Right atrium auricular region (tissue), 2 donors: ENCODE results near the gene ANP32B. TPM values are rescaled to one million over a fixed set of nuclear protein-coding genes. Genes with fewer than 3 reads are reported as not detected.
"Not testable (repeated sequence)": the region's sequence is repeated elsewhere in the genome, so short reads cannot be mapped to it uniquely, and the experiment has no call there.

Source experiments
- DNase-seq: peaks from one replicate; pipeline ENCODE4 v3.0.0-alpha.2; 2019; ENCODE audit warnings: low spot score
- H3K27ac ChIP-seq, 2 donors: fragments of 200-600 bp; sonication (generic); 1 replicate in 1 of 2; 2 replicates in 1 of 2; pipeline ENCODE4 v1.5.1; 2016 to 2019
- H3K27me3 ChIP-seq, 2 donors: fragments of 200-600 bp; sonication (generic); one replicate each; pipeline versions ENCODE4 v1.5.1 to v1.6.0; 2017 to 2019
- H3K36me3 ChIP-seq: fragments of 200-600 bp; sonication (generic); one replicate; pipeline ENCODE4 v1.5.1; 2016
- H3K4me1 ChIP-seq, 2 donors: fragments of 200-600 bp; sonication (generic); one replicate each; pipeline versions ENCODE4 v1.5.1 to v1.6.0; 2017 to 2019
- H3K4me3 ChIP-seq, 2 donors: fragments of 200-600 bp; sonication (generic); 1 replicate in 1 of 2; 2 replicates in 1 of 2; pipeline ENCODE4 v1.5.1; 2017 to 2019; ENCODE audit warnings: mild to moderate bottlenecking in 1 of 2, moderate library complexity in 1 of 2
- H3K9me3 ChIP-seq, 2 donors: fragments of 200-600 bp; sonication (generic); one replicate each; pipeline ENCODE4 v1.5.1; 2019
- CTCF ChIP-seq, 2 donors: fragments of 200-600 bp; sonication (generic); IDR thresholded peaks; one replicate each; pipeline ENCODE4 v1.5.1; 2019; ENCODE audit warnings: antibody characterized with exemption in 2 of 2
- total RNA-seq, 2 donors: library from RNA; depleted of rRNA; stranded (reverse); fragments of >200 nt; gene quantifications; one replicate each; pipeline ENCODE4 v1.1.0, GENCODE V29; 2016

The ANP32B gene
- total RNA-seq, 2 donors from 2014 or later = 19.5 to 26.8 TPM

DNA sequence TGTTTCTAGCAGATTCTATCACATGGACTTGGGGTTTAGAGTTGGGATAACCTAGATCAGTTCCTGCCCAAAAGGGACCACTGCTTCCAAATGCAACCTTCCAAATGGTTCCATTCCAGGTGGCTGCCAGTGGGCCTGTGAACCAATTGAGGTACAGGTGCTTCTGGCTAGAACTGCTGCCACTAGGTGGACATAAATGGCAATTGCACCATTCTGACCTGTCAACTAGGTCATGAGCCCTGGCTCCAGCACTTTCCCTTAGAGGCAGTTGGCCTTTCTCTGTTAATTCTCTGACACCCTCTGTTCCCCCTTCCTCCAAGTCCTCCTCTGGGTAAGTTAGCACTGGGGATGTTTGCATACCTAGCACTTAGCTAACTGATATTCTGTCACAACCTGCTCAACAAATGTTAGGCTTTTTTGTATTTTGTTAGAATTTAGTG lies 28.6 kb upstream of the ANP32B start:
- Histone ChIP-seq H3K9me3 (no peaks in the 10 kb centered on the region), H3K4me1 (no peaks in the 10 kb centered on the region), H3K27ac (no peak overlapping the region), H3K4me3 (no peak overlapping the region), H3K27me3 (no peaks in the 10 kb centered on the region), H3K36me3 (no peaks in the 10 kb centered on the region)
- DNase-seq = no peak
- peak in 1 of 2 donors; percentile 63 for TF ChIP-seq CTCF (IDR thresholded peaks at IDR 0.05)

DNA sequence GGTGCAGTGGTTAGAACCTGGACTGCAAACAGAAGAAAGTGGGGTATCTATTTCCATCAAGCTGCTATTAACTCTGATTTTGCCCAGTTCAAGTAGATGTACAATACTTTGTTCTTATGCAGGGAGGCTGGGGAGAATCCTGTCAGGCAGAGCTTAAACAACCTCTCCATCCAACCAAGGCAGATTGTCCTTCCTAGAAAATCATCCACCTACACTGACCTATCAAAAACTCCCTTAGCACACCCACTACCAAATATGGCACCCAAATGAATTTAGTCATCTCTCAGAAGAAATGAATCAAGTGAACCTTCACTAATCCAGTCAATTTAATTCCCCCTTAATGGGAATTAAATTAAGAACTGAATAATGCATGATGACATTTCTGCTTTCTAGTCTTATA lies 26.8 kb upstream of the ANP32B start:
- Histone ChIP-seq H3K27ac (no peak overlapping the region), H3K9me3 (no peaks in the 10 kb centered on the region), H3K36me3 (no peaks in the 10 kb centered on the region), H3K4me1 (no peaks in the 10 kb centered on the region), H3K4me3 (no peak overlapping the region), H3K27me3 (no peaks in the 10 kb centered on the region)
- DNase-seq = no peak
- no peak for TF ChIP-seq CTCF (IDR thresholded peaks at IDR 0.05)

DNA sequence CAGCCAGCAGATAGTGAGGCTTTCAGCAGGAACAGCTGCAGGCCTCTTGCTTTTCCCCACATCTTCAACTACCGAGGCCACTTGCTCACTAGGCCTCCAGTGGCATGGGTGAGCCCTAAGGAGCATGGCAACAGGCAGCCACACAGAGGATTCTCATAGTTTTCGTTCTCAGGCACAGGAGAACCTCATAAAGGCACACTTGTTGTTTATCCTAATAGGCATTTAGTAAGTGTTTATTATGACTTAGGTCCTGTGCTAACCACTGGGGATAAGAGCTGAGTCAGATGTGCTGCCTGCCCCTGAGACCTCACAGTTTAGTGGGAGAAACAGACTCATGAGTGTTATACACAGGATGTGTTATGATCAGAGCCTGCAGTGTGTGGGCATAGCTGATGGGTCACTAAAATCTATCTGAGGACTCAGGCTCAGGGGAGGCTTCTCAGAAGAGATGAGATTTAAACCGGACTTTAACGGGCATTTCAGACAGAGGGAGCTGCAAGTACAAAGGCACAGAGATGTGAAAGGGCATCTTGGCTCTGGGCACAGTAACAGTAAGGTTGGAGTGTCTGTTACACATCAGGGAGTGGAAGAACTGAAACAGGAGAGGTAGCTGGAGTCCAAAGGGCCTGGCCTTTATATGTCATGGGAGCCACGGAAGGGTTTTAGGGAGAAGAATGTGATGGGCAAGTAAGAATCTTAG lies 24.2 kb upstream of the ANP32B start:
- DNase-seq = no peak
- Histone ChIP-seq H3K4me3 (no peak overlapping the region), H3K27me3 (no peaks in the 10 kb centered on the region), H3K4me1 (no peaks in the 10 kb centered on the region), H3K27ac (no peak overlapping the region), H3K9me3 (no peaks in the 10 kb centered on the region), H3K36me3 (no peaks in the 10 kb centered on the region)
- no peak for TF ChIP-seq CTCF (IDR thresholded peaks at IDR 0.05)

DNA sequence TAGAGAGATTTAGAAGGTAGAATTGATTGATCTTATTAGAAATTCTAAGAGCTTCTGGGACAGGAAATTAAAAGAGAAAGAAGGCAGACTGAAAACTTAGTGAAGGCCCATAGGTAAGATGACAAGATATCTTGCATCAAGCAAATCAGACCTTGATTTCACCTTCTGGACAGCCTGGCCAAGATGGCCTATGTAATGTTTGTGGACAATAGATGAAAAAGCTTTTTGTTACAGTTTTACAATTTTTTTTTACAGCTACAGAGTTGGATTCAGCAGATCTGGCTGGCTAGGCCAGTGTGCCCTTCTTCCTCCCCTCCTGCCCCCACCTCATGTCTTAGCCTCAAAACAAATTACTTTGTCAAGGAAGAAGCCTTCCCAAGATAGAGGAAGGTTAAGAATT lies 23.6 kb upstream of the ANP32B start:
- Histone ChIP-seq H3K36me3 (no peaks in the 10 kb centered on the region), H3K4me1 (no peaks in the 10 kb centered on the region), H3K27me3 (no peaks in the 10 kb centered on the region), H3K27ac (no peak overlapping the region), H3K4me3 (no peak overlapping the region), H3K9me3 (no peaks in the 10 kb centered on the region)
- TF ChIP-seq CTCF (IDR thresholded peaks at IDR 0.05) = no peak
- DNase-seq = no peak

GRCh38 chr9:97960678-97961328 lies 22.3 kb upstream of the ANP32B start:
- not testable (repeated sequence) for H3K27me3 ChIP-seq, H3K36me3 ChIP-seq, DNase-seq, H3K9me3 ChIP-seq, H3K27ac ChIP-seq, H3K4me1 ChIP-seq, H3K4me3 ChIP-seq

- Histone ChIP-seq H3K9me3 (no peaks in the 10 kb centered on the region), H3K27ac (no peak overlapping the region), H3K36me3 (no peaks in the 10 kb centered on the region), H3K4me3 (no peak overlapping the region), H3K27me3 (no peaks in the 10 kb centered on the region), H3K4me1 (no peaks in the 10 kb centered on the region)
- TF ChIP-seq CTCF (IDR thresholded peaks at IDR 0.05) = no peak
- no peak for DNase-seq
These were observed 21.8 kb upstream of the ANP32B start for GRCh38 chr9:97961361-97961760.
